WTC11 (cell line): ENCODE results near the gene GPC5. TPM values are rescaled to one million over a fixed set of nuclear protein-coding genes. Genes with fewer than 3 reads are reported as not detected.

Experiments
- ATAC-seq: fragments of 200-7000 bp; cut with Tn5 transposase; 2 replicates; pipeline ENCODE4 v1.10.0; 2021; ENCODE audit warnings: mild to moderate bottlenecking, moderate library complexity
- CTCF ChIA-PET: fragments of 300-600 bp; sonication (Branson Sonifier 250); formaldehyde crosslinking; loops from one replicate; lab custom pipeline; 2021; ENCODE audit warnings: antibody characterized with exemption; lab: Charles Lee
- POLR2A ChIA-PET: fragments of 350-600 bp; sonication (Branson Sonifier 250); formaldehyde crosslinking; loops from one replicate; lab custom pipeline; 2021; ENCODE audit warnings: antibody characterized with exemption; lab: Charles Lee
- DNase-seq: peaks from one replicate; pipeline ENCODE4 v3.0.0; 2021; ENCODE audit warnings: low spot score
- H3K27ac Mint-ChIP-seq: 2 replicates; pipeline ENCODE4 v1.8.0; 2021; ENCODE audit warnings: mixed read lengths
- H3K27me3 Mint-ChIP-seq: 2 replicates; pipeline ENCODE4 v1.8.0; 2021; ENCODE audit warnings: low read depth, mild to moderate bottlenecking, moderate library complexity, mixed read lengths
- H3K36me3 Mint-ChIP-seq: 2 replicates; pipeline ENCODE4 v1.8.0; 2021; ENCODE audit warnings: mixed read lengths
- H3K4me1 Mint-ChIP-seq: 2 replicates; pipeline ENCODE4 v1.8.0; 2022; ENCODE audit warnings: mixed read lengths
- H3K4me3 Mint-ChIP-seq: 2 replicates; pipeline ENCODE4 v1.8.0; 2021; ENCODE audit warnings: mild to moderate bottlenecking, moderate library complexity, mixed read lengths
- H3K9me3 Mint-ChIP-seq: 2 replicates; pipeline ENCODE4 v1.8.0; 2021; ENCODE audit warnings: mixed read lengths
- AR ChIP-seq: fragments of 250-450 bp; sonication (Bioruptor Pico); IDR thresholded peaks from 2 replicates; pipeline ENCODE4 v1.9.0; 2021; ENCODE audit warnings: mild to moderate bottlenecking
- EMX1 ChIP-seq: fragments of 250-450 bp; sonication (Bioruptor Pico); IDR thresholded peaks from 2 replicates; pipeline ENCODE4 v1.8.0; 2021; ENCODE audit warnings: mild to moderate bottlenecking
- ETV6 ChIP-seq: sonication (generic); formaldehyde crosslinking; IDR thresholded peaks from 2 replicates; pipeline ENCODE4 v1.8.1; 2022; ENCODE audit warnings: mild to moderate bottlenecking, missing genetic modification reagents
- FOXJ3 ChIP-seq: sonication (generic); formaldehyde crosslinking; IDR thresholded peaks from 2 replicates; pipeline ENCODE4 v1.9.0; 2021; ENCODE audit warnings: missing genetic modification reagents, mild to moderate bottlenecking, borderline replicate concordance
- FOXK1 ChIP-seq: sonication (generic); formaldehyde crosslinking; IDR thresholded peaks from 2 replicates; pipeline ENCODE4 v1.8.0; 2022; ENCODE audit warnings: mild to moderate bottlenecking, moderate library complexity, missing genetic modification reagents
- GRHL2 ChIP-seq: fragments of 250-450 bp; sonication (Bioruptor Pico); IDR thresholded peaks from 2 replicates; pipeline ENCODE4 v1.8.0; 2022; ENCODE audit warnings: mild to moderate bottlenecking, moderate library complexity; ENCODE audit not compliant: insufficient replicate concordance, severe bottlenecking
- HMGXB4 ChIP-seq: sonication (generic); formaldehyde crosslinking; IDR thresholded peaks from 2 replicates; pipeline ENCODE4 v1.8.1; 2023; ENCODE audit warnings: mild to moderate bottlenecking, moderate library complexity, missing genetic modification reagents
- IRF1 ChIP-seq: sonication (generic); formaldehyde crosslinking; IDR thresholded peaks from 2 replicates; pipeline ENCODE4 v1.8.0; 2023; ENCODE audit warnings: missing genetic modification reagents
- MAX ChIP-seq: sonication (generic); formaldehyde crosslinking; IDR thresholded peaks from 2 replicates; pipeline ENCODE4 v1.8.0; 2022; ENCODE audit warnings: mild to moderate bottlenecking, missing genetic modification reagents
- MXD4 ChIP-seq: fragments of 250-450 bp; sonication (Bioruptor Pico); IDR thresholded peaks from 2 replicates; pipeline ENCODE4 v1.8.0; 2021; ENCODE audit warnings: mild to moderate bottlenecking, moderate library complexity, borderline replicate concordance
- RELA ChIP-seq: sonication (generic); formaldehyde crosslinking; IDR thresholded peaks from 2 replicates; pipeline ENCODE4 v1.8.1; 2022; ENCODE audit warnings: missing genetic modification reagents, mild to moderate bottlenecking, borderline replicate concordance
- SOX15 ChIP-seq: fragments of 250-450 bp; sonication (Bioruptor Pico); IDR thresholded peaks from 2 replicates; pipeline ENCODE4 v1.9.0; 2021; ENCODE audit warnings: mild to moderate bottlenecking
- TCF7 ChIP-seq: sonication (generic); formaldehyde crosslinking; IDR thresholded peaks from 2 replicates; pipeline ENCODE4 v1.8.0; 2022; ENCODE audit warnings: mild to moderate bottlenecking, low read depth, missing genetic modification reagents, moderate library complexity
- TP53 ChIP-seq: sonication (generic); formaldehyde crosslinking; IDR thresholded peaks from 2 replicates; pipeline ENCODE4 v1.8.1; 2023; ENCODE audit warnings: mild to moderate bottlenecking, missing genetic modification reagents
- ZNF232 ChIP-seq: sonication (generic); formaldehyde crosslinking; IDR thresholded peaks from 2 replicates; pipeline ENCODE4 v1.8.0; 2022; ENCODE audit warnings: mild to moderate bottlenecking, missing genetic modification reagents
- ZNF281 ChIP-seq: sonication (generic); formaldehyde crosslinking; IDR thresholded peaks from 2 replicates; pipeline ENCODE4 v1.8.0; 2023; ENCODE audit warnings: mild to moderate bottlenecking, missing genetic modification reagents
- ZNF416 ChIP-seq: fragments of 250-450 bp; sonication (Bioruptor Pico); IDR thresholded peaks from 2 replicates; pipeline ENCODE4 v1.9.0; 2021; ENCODE audit warnings: mild to moderate bottlenecking, inconsistent platforms
- ZNF512 ChIP-seq: sonication (generic); formaldehyde crosslinking; IDR thresholded peaks from 2 replicates; pipeline ENCODE4 v1.8.1; 2022; ENCODE audit warnings: missing genetic modification reagents, borderline replicate concordance
- ZNF671 ChIP-seq: fragments of 250-450 bp; sonication (Bioruptor Pico); IDR thresholded peaks from 2 replicates; pipeline ENCODE4 v1.8.0; 2021; ENCODE audit warnings: mild to moderate bottlenecking
- total RNA-seq: library from RNA; stranded (reverse); gene quantifications from 3 replicates; pipeline ENCODE4 v1.2.3, GENCODE V29; 2021

The GPC5 gene
- total RNA-seq, 1 experiment from 2014 or later: 0.46 TPM

- no peak for DNase-seq
- no peak overlapping the region for H3K27ac Mint-ChIP-seq
- CTCF ChIA-PET: no interaction called here
- H3K4me1 Mint-ChIP-seq: no peaks in the 10 kb centered on the region
- POLR2A ChIA-PET: no interaction called here
- no peaks in the 10 kb centered on the region for H3K36me3 Mint-ChIP-seq
- peaks cover 13% of the 10 kb centered on the region for H3K9me3 Mint-ChIP-seq
- H3K4me3 Mint-ChIP-seq: no peak overlapping the region
- H3K27me3 Mint-ChIP-seq: no peaks in the 10 kb centered on the region
- ATAC-seq: no peak
- TF ChIP-seq ZNF512 (CRISPR knock-in tag) (no peak), MXD4 (no peak), AR (CRISPR knock-in tag) (no peak), ZNF671 (no peak), ZNF281 (CRISPR knock-in tag) (no peak), TP53 (CRISPR knock-in tag) (no peak), IRF1 (CRISPR knock-in tag) (no peak), ZNF232 (CRISPR knock-in tag) (no peak), HMGXB4 (CRISPR knock-in tag) (no peak), RELA (CRISPR knock-in tag) (no peak), ETV6 (CRISPR knock-in tag) (no peak), TCF7 (CRISPR knock-in tag) (no peak), FOXJ3 (no peak), SOX15 (no peak), GRHL2 (CRISPR knock-in tag) (no peak), ZNF416 (CRISPR knock-in tag) (no peak), FOXK1 (CRISPR knock-in tag) (no peak), EMX1 (CRISPR knock-in tag) (no peak), MAX (no peak)
Observed at GRCh38 chr13:92547266-92547665, 1148.8 kb downstream of the GPC5 start.
